GM23248 (cell line): ENCODE measurements around the gene EDA. TPM values are rescaled to one million over a fixed set of nuclear protein-coding genes. Genes with fewer than 3 reads are reported as not detected.

ENCODE experiments used
- DNase-seq: peaks from one replicate; pipeline ENCODE4 v3.0.0-alpha.2; 2015
- H2AFZ ChIP-seq: fragments of 200-600 bp; sonication (generic); 2 replicates; pipeline ENCODE4 v1.6.1; 2016; ENCODE audit warnings: antibody characterized with exemption
- H3F3A ChIP-seq: fragments of 200-600 bp; sonication (generic); 2 replicates; pipeline ENCODE4 v1.6.1; 2016; ENCODE audit warnings: mild to moderate bottlenecking, antibody characterized with exemption, mixed run types; ENCODE audit not compliant: insufficient read depth
- H3K27ac ChIP-seq: fragments of 200-600 bp; sonication (generic); 2 replicates; pipeline ENCODE4 v1.5.1; 2016; ENCODE audit warnings: mild to moderate bottlenecking
- H3K27me3 ChIP-seq: fragments of 200-600 bp; sonication (generic); replicated peaks from 2 replicates; pipeline ENCODE4 v1.6.1; 2016; ENCODE audit warnings: mild to moderate bottlenecking; ENCODE audit not compliant: insufficient read depth
- H3K36me3 ChIP-seq: fragments of 200-600 bp; sonication (generic); 2 replicates; pipeline ENCODE4 v1.6.1; 2016; ENCODE audit warnings: low read depth, mild to moderate bottlenecking
- H3K4me1 ChIP-seq: fragments of 200-600 bp; sonication (generic); 2 replicates; pipeline ENCODE4 v1.6.1; 2016; ENCODE audit warnings: mild to moderate bottlenecking; ENCODE audit not compliant: insufficient read depth
- H3K4me2 ChIP-seq: fragments of 200-600 bp; sonication (generic); one replicate; pipeline ENCODE4 v1.6.1; 2016; ENCODE audit warnings: mild to moderate bottlenecking; ENCODE audit not compliant: unreplicated experiment
- H3K4me3 ChIP-seq: fragments of 200-600 bp; sonication (generic); 2 replicates; pipeline ENCODE4 v1.5.1; 2016; ENCODE audit warnings: mild to moderate bottlenecking
- H3K79me2 ChIP-seq: fragments of 200-600 bp; sonication (generic); 2 replicates; pipeline ENCODE4 v1.6.1; 2016; ENCODE audit warnings: mild to moderate bottlenecking; ENCODE audit not compliant: insufficient read depth
- H3K9ac ChIP-seq: fragments of 200-600 bp; sonication (generic); 2 replicates; pipeline ENCODE4 v1.6.1; 2016; ENCODE audit warnings: mild to moderate bottlenecking
- H3K9me2 ChIP-seq: fragments of 200-600 bp; sonication (generic); 2 replicates; pipeline ENCODE4 v1.6.1; 2016; ENCODE audit warnings: mixed run types, mild to moderate bottlenecking, moderate library complexity; ENCODE audit not compliant: insufficient read depth
- H3K9me3 ChIP-seq: fragments of 200-600 bp; sonication (generic); one replicate; pipeline ENCODE4 v1.6.1; 2017; ENCODE audit warnings: low read depth
- H4K20me1 ChIP-seq: fragments of 200-600 bp; sonication (generic); 2 replicates; pipeline ENCODE4 v1.6.0; 2016; ENCODE audit not compliant: insufficient read depth
- EZH2 ChIP-seq: fragments of 200-600 bp; sonication (generic); IDR thresholded peaks from 2 replicates; pipeline ENCODE4 v1.6.1; 2018; ENCODE audit warnings: antibody characterized with exemption, mild to moderate bottlenecking; ENCODE audit not compliant: insufficient read depth, poor library complexity, severe bottlenecking
- EZH2phosphoT487 ChIP-seq: fragments of 200-600 bp; sonication (generic); IDR thresholded peaks from 2 replicates; pipeline ENCODE4 v1.6.1; 2018; ENCODE audit warnings: antibody characterized with exemption, moderate library complexity, mild to moderate bottlenecking, low read depth; ENCODE audit not compliant: insufficient read depth
- whole genome bisulfite sequencing, 2 experiments: methylation state at CpG; one replicate each; pipeline ENCODE4 v1.1.6; 2015 to 2017; ENCODE audit warnings: low lambda C conversion rate in 2 of 2, low coverage in 1 of 2; ENCODE audit errors: missing lambda C conversion rate in 2 of 2; 5-methylcytosine and 5-hydroxymethylcytosine counted together
- in situ Hi-C: fragments of 300-500 bp; cut with MboI; formaldehyde crosslinking; loops from 2 replicates; pipeline ENCODE4 v1.15.0; 2020
- polyA plus RNA-seq: library from polyadenylated mRNA; unstranded; fragments of >200 nt; fragmentation: Nextera tagmentation; extraction: Ambion mirVana; gene quantifications from 2 replicates; pipeline ENCODE4 v1.2.1, GENCODE V29; 2016
- total RNA-seq: library from RNA; depleted of rRNA; stranded (reverse); fragments of >200 nt; shearing (Covaris generic); gene quantifications from 2 replicates; pipeline ENCODE4 v1.2.3, GENCODE V29; 2014

The EDA gene
- total and polyA plus RNA-seq, 2 experiments from 2014 or later, result 0.11 TPM; not detected in 1

DNA sequence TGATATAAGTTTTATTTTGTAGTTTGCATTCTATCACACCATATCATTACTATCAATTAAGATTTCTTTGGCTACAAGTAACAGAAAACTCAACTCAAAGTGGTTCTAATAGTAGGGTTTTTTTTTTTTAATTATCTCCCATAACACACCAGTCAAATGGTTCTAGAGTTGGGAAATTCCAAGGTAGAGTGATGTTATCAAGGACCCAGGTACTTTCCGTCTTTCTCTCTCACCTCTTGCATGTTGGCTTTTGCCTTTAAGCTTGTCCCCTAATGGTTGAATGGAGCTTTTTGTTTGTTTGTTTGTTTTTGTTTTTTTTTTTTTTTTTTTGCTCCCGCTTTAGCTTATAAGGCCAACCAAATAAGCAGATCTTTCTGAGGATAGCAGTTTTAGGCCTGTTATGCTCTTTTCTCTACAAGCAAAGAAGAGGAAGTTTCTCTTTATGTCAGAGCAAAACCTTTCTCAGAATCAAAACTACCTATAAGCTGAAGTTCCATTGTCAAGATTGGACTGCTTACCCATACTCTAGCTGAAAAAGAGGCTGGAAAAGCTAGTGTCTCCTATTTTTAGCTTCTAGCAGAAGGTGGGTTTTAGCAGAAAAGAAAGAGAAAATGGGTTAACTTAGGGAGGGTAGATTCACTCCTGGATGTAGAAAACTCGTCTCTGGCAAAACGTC, 177.5 kb downstream of the EDA start:
- no peak for TF ChIP-seq EZH2phosphoT487
- no peak for TF ChIP-seq EZH2
- Histone ChIP-seq H3K9ac (no peak overlapping the region), H3K4me2 (no peak overlapping the region), H2AFZ (no peak overlapping the region), H3K27me3 (no peaks in the 10 kb centered on the region), H3K4me1 (no peaks in the 10 kb centered on the region), H3K4me3 (no peak overlapping the region), H3K36me3 (no peaks in the 10 kb centered on the region), H4K20me1 (no peaks in the 10 kb centered on the region), H3F3A (no peaks in the 10 kb centered on the region), H3K27ac (no peak overlapping the region), H3K9me3 (no peaks in the 10 kb centered on the region), H3K9me2 (no peaks in the 10 kb centered on the region), H3K79me2 (no peaks in the 10 kb centered on the region)
- DNase-seq, result no peak
- WGBS, 2 experiments, result 8 to 16% methylated on average over 3 to 4 of the region's 4 CpGs
- in situ Hi-C loops, result no loop called here

DNA sequence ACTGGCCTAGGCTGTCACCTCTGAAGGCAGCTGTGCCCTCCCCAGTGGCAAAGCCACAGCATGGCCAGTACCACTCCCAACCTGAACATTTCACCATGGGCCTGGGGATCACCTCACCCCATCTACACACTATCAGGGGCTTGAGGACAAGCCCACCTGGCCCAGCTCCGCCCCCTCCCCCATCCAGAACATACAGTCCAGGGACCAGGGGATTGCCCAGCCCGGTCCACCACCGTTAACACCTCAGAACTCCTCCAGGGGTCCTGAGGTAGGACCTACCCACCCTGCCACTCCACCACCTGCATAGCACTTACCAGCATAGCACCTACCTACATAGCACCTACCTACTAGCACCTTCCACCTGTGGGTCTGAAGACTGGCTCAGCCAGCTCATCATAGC, 179.8 kb downstream of the EDA start:
- Histone ChIP-seq H3K27me3 (no peaks in the 10 kb centered on the region), H3K4me3 (no peak overlapping the region), H3F3A (no peaks in the 10 kb centered on the region), H4K20me1 (no peaks in the 10 kb centered on the region), H3K4me1 (no peaks in the 10 kb centered on the region), H3K9me2 (no peaks in the 10 kb centered on the region), H3K79me2 (no peaks in the 10 kb centered on the region), H3K36me3 (no peaks in the 10 kb centered on the region), H3K9me3 (no peaks in the 10 kb centered on the region), H3K9ac (no peak overlapping the region), H3K27ac (no peak overlapping the region), H2AFZ (no peak overlapping the region), H3K4me2 (no peak overlapping the region)
- DNase-seq, result no peak
- TF ChIP-seq EZH2phosphoT487 (no peak), EZH2 (no peak)
- WGBS, 2 experiments, result 37 to 48% methylated on average over 3 of the region's 3 CpGs
- in situ Hi-C loops, result no loop called here

DNA sequence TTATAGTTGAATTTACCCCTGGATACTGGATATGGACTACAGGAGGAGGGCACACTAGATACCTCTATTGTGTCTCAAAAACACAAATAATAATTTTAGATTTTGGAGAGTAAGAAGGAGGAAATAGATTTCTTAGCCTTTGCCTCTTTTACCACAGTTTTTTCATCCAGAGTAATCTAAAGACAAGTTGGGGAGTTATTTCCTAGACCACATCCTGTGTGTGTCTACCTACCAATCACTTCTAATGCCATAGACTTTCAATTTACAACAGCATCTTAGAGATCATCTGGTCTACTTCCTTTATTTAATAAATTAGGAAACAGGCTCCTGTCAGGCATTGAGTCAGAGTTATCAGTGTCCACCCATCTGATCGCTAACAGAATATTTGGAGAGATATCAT, 191.5 kb downstream of the EDA start:
- Histone ChIP-seq H3F3A (no peaks in the 10 kb centered on the region), H3K79me2 (no peaks in the 10 kb centered on the region), H3K36me3 (no peaks in the 10 kb centered on the region), H3K4me3 (no peak overlapping the region), H3K27ac (no peak overlapping the region), H3K9me2 (no peaks in the 10 kb centered on the region), H3K4me2 (no peak overlapping the region), H3K27me3 (no peaks in the 10 kb centered on the region), H4K20me1 (no peaks in the 10 kb centered on the region), H3K9me3 (no peaks in the 10 kb centered on the region), H3K9ac (no peak overlapping the region), H2AFZ (no peak overlapping the region), H3K4me1 (no peaks in the 10 kb centered on the region)
- no peak for DNase-seq
- in situ Hi-C loops, result no loop called here
- WGBS, 2 experiments, result 63 to 69% methylated on average over 1 of the region's 1 CpG
- no peak for TF ChIP-seq EZH2phosphoT487
- TF ChIP-seq EZH2, result no peak

DNA sequence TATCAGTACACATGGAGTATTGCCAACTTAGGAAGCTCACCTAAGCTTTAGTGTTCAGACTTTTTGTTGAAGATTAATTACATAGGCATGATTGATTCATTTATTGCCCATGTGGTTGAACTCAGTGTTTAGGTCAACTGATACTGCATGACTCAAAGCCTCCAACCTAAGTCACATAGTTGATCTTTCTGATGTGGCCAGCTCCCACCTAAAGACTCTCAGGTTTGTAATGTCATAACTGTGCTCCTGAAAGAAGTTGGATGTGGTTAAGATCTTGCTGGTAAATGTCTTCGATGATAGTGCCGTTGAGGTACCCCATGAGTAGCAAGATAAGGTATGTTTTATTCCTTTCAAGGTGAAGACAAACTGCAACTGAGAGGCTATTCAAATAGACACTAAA, 192.5 kb downstream of the EDA start:
- Histone ChIP-seq H3K79me2 (no peaks in the 10 kb centered on the region), H3K36me3 (no peaks in the 10 kb centered on the region), H3K9ac (no peak overlapping the region), H3K4me2 (no peak overlapping the region), H3K9me2 (no peaks in the 10 kb centered on the region), H3F3A (no peaks in the 10 kb centered on the region), H3K27ac (no peak overlapping the region), H3K27me3 (no peaks in the 10 kb centered on the region), H2AFZ (no peak overlapping the region), H3K9me3 (no peaks in the 10 kb centered on the region), H3K4me1 (no peaks in the 10 kb centered on the region), H3K4me3 (no peak overlapping the region), H4K20me1 (no peaks in the 10 kb centered on the region)
- in situ Hi-C loops, result no loop called here
- TF ChIP-seq EZH2 (no peak), EZH2phosphoT487 (no peak)
- no peak for DNase-seq
- 64 to 66% methylated on average over 2 of the region's 2 CpGs for WGBS, 2 experiments
